ENCODE data around the gene SCNN1B. TPM values are rescaled to one million over a fixed set of nuclear protein-coding genes. Genes with fewer than 3 reads are reported as not detected.

SCNN1B gene
- total RNA-seq, 4 donors from 2014 or later = 142 to 729 (median 556) TPM

- DNase-seq = no peak
- 80 to 86% methylated on average over 1 to 7 of the region's 7 CpGs for WGBS, 2 donors (ENCODE audit: low coverage in 1 of 2)
- H3K27me3 ChIP-seq = no peaks in the 10 kb centered on the region
- peaks cover 0 to 6% (median 0%) of the 10 kb centered on the region in 4 donors for H3K4me1 ChIP-seq
- no peak overlapping the region for H3K4me3 ChIP-seq
- in situ Hi-C loops (cut with MboI; ENCODE audit: low pct_ligation_motif_present in 1 of 4, low pct_unique_long_range_greater_than_20kb in 1 of 4, low sequenced_read_pairs in 3 of 4) = no loop called here
- peaks cover 0 to 29% (median 4%) of the 10 kb centered on the region in 4 donors for H3K36me3 ChIP-seq
- TF ChIP-seq POLR2A (IDR thresholded peaks at IDR 0.05) = no peak
- no peaks in the 10 kb centered on the region for H3K9me3 ChIP-seq
- no peak overlapping the region for H3K27ac ChIP-seq
- intact Hi-C loops (cut with DNase I; ENCODE audit: low total_unique reads) = no loop called here
Measured at GRCh38 chr16:23416816-23417215, 114.7 kb downstream of the SCNN1B start.

- no peak for TF ChIP-seq POLR2A (IDR thresholded peaks at IDR 0.05)
- no peak for TF ChIP-seq CTCF (IDR thresholded peaks at IDR 0.05)
- TF ChIP-seq POLR2AphosphoS5 (IDR thresholded peaks at IDR 0.05) = no peak
- TF ChIP-seq EP300 (IDR thresholded peaks at IDR 0.05; ENCODE audit: low read depth) = no peak
- WGBS, 2 donors (ENCODE audit: low coverage in 1 of 2) = 83 to 86% methylated on average over 5 of the region's 5 CpGs
- DNase-seq = no peak
- peaks cover 0 to 8% (median 0%) of the 10 kb centered on the region in 4 donors for H3K36me3 ChIP-seq
- no peaks in the 10 kb centered on the region for H3K9me3 ChIP-seq
- H3K27ac ChIP-seq = peak overlapping the region in 1 of 4 donors; percentile 1
- H3K27me3 ChIP-seq = no peaks in the 10 kb centered on the region
- in situ Hi-C loops (cut with MboI; ENCODE audit: low pct_ligation_motif_present in 1 of 4, low pct_unique_long_range_greater_than_20kb in 1 of 4, low sequenced_read_pairs in 3 of 4) = no loop called here
- intact Hi-C loops (cut with DNase I; ENCODE audit: low total_unique reads) = no loop called here
- H3K4me1 ChIP-seq = peaks cover 17 to 25% (median 18%) of the 10 kb centered on the region in 4 donors
- no peak overlapping the region for H3K4me3 ChIP-seq
Measured at GRCh38 chr16:23420011-23420410, 117.9 kb downstream of the SCNN1B start.

DNA sequence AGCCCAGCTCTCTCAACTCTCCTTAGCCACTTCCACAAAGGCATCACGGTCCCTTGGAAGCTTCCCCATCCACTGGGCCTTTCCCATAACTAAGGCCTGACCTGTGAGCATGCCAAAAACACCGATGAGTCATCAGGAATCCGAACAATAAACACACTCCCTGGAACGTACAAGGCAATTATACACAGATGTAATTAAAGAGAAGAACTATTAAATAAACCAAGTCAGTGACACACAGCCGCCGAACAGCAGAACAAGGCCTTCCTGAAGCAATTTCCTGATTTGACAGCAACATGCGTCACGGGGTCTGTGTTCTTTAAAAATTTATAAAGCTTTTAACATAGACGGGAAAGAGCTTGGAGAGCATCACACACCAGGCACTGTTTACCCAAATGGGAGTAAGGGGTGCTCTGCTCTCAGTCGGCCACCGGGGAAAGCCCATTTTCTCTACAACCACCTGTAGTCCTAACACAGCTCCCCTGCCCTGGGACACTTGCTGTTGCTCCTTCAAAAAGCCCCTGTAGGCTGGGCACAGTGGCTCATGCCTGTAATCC is 121.5 kb downstream of the SCNN1B start:
- no peaks in the 10 kb centered on the region for H3K9me3 ChIP-seq
- no peaks in the 10 kb centered on the region for H3K36me3 ChIP-seq
- H3K27me3 ChIP-seq = no peaks in the 10 kb centered on the region
- peak; percentile 85 for DNase-seq
- peak overlapping the region; percentile 88 to 95 (median 94) for H3K27ac ChIP-seq
- in situ Hi-C loops (cut with MboI; ENCODE audit: low pct_ligation_motif_present in 1 of 4, low pct_unique_long_range_greater_than_20kb in 1 of 4, low sequenced_read_pairs in 3 of 4) = no loop called here
- 29 to 73% methylated on average over 5 to 11 of the region's 11 CpGs for WGBS, 2 donors (ENCODE audit: low coverage in 1 of 2)
- H3K4me3 ChIP-seq = no peak overlapping the region
- TF ChIP-seq EP300 (IDR thresholded peaks at IDR 0.05; ENCODE audit: low read depth) = peak; percentile 97
- no peak for TF ChIP-seq POLR2A (IDR thresholded peaks at IDR 0.05)
- peak; percentile 86 to 94 (median 92) for TF ChIP-seq POLR2AphosphoS5 (IDR thresholded peaks at IDR 0.05)
- TF ChIP-seq CTCF (IDR thresholded peaks at IDR 0.05) = peak in 1 of 5 experiments; percentile 31
- intact Hi-C loops (cut with DNase I; ENCODE audit: low total_unique reads) = no loop called here
- peaks cover 18 to 28% (median 21%) of the 10 kb centered on the region in 4 donors for H3K4me1 ChIP-seq

- Histone ChIP-seq H3K27me3 (no peaks in the 10 kb centered on the region), H3K27ac (peak overlapping the region; percentile 88 to 95 (median 94)), H3K4me1 (peaks cover 18 to 28% (median 21%) of the 10 kb centered on the region in 4 donors), H3K9me3 (no peaks in the 10 kb centered on the region), H3K4me3 (no peak overlapping the region), H3K36me3 (no peaks in the 10 kb centered on the region)
- 69 to 70% methylated on average over 5 to 14 of the region's 14 CpGs for WGBS, 2 donors (ENCODE audit: low coverage in 1 of 2)
- intact Hi-C loops (cut with DNase I; ENCODE audit: low total_unique reads) = no loop called here
- in situ Hi-C loops (cut with MboI; ENCODE audit: low pct_ligation_motif_present in 1 of 4, low pct_unique_long_range_greater_than_20kb in 1 of 4, low sequenced_read_pairs in 3 of 4) = no loop called here
- DNase-seq = peak; percentile 84
- peak; percentile 18 to 43 (median 35) for TF ChIP-seq POLR2AphosphoS5 (IDR thresholded peaks at IDR 0.05)
- no peak for TF ChIP-seq EP300 (IDR thresholded peaks at IDR 0.05; ENCODE audit: low read depth)
Measured at GRCh38 chr16:23424292-23424958, 122.3 kb downstream of the SCNN1B start.

DNA sequence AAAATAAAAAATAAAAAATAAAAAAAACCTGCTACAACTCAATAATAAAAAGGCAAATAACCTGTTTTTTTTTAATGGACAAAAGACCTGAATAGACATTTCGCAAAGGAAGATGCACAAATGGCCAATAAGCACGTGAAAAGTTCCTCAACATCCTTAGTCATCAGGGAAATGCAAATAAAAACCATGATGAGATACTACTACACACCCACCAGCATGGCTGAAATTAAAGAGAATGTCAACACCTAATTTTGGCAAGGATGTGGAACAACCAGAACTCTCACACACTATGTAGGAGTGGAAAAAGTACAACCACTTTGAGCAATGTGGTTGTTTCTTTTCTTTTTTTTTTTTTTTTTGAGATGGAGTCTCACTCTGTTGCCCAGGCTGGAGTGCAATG is 126.2 kb downstream of the SCNN1B start:
- Histone ChIP-seq H3K36me3 (peaks cover 0 to 15% (median 3%) of the 10 kb centered on the region in 4 donors), H3K27me3 (no peaks in the 10 kb centered on the region), H3K9me3 (no peaks in the 10 kb centered on the region), H3K27ac (no peak overlapping the region), H3K4me3 (no peak overlapping the region), H3K4me1 (peaks cover 13 to 29% (median 21%) of the 10 kb centered on the region in 4 donors)
- TF ChIP-seq POLR2AphosphoS5 (IDR thresholded peaks at IDR 0.05) (no peak), EP300 (IDR thresholded peaks at IDR 0.05; ENCODE audit: low read depth) (no peak), POLR2A (IDR thresholded peaks at IDR 0.05) (no peak), CTCF (IDR thresholded peaks at IDR 0.05) (no peak)
- no peak for DNase-seq
- in situ Hi-C loops (cut with MboI; ENCODE audit: low pct_ligation_motif_present in 1 of 4, low pct_unique_long_range_greater_than_20kb in 1 of 4, low sequenced_read_pairs in 3 of 4) = no loop called here
- WGBS, 2 donors (ENCODE audit: low coverage in 1 of 2) = 52 to 74% methylated on average over 2 of the region's 2 CpGs
- intact Hi-C loops (cut with DNase I; ENCODE audit: low total_unique reads) = no loop called here
